Body of pancreas (tissue), 4 donors: ENCODE measurements around the gene ADRA2A.

Source experiments
- CTCF ChIP-seq, 7 experiments: fragments of 450-650 bp in 4 of 7; fragments of 200-600 bp in 3 of 7; sonication (generic) in 3 of 7; IDR thresholded peaks; one replicate each; pipeline ENCODE4 v1.5.1; 2016 to 2019; ENCODE audit warnings: antibody characterized with exemption in 7 of 7
- POLR2A ChIP-seq, 3 donors: fragments of 450-650 bp; IDR thresholded peaks; one replicate each; pipeline ENCODE4 v1.6.1; 2016; ENCODE audit warnings: antibody characterized with exemption in 3 of 3, mild to moderate bottlenecking in 2 of 3

DNA sequence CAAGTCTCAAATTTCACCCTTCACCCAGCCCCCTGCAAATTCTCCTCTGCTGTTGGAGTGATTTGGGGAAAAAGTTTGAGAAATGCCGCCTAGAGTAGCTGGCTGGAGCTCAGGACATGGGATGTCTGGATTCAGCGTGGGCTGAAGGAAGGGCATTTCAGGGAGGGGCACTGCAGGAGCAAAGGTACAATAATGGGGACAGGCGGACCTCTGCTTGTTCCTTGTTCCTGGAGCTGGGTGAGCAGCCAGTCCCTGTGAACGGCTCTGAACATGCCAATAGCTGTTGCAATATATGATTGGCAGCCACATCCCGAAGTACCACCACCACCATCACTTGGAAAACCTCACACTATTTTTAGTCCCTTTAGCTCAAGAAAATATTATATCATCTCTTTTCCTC lies 23.4 kb downstream of the ADRA2A start:
- TF ChIP-seq CTCF (IDR thresholded peaks at IDR 0.05) (no peak), POLR2A (IDR thresholded peaks at IDR 0.05) (no peak)
